CD4-positive, alpha-beta T cell treated with Interleukin-1 beta for 1 hour (primary cell): ENCODE data around the gene RALGPS1.

Experiments
- DNase-seq, 2 donors: peaks; one replicate each; pipeline ENCODE4 v3.0.0-alpha.2; 2020 to 2022

Gene RALGPS1

DNA sequence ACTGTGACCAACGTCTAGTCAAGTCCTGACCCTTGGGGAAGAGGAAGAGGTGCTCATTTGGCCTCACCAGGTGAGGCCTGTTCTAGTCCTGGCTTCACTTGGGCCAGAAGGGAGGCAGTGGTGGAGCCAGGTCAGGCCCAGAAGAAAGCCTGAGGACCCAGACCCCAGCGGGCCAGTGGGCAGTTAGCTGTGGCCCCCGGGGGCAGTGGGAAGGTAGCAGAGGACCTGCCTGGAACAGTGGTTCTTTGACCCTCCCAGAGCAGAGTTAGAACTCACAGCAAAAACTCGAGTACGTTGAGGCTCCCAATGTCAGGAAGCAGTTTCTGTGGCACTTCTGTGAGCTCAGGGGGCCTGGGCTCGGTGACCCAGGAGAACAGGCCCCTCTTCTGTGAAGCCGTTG lies 284.0 kb downstream of the RALGPS1 start:
- DNase-seq: no peak

DNA sequence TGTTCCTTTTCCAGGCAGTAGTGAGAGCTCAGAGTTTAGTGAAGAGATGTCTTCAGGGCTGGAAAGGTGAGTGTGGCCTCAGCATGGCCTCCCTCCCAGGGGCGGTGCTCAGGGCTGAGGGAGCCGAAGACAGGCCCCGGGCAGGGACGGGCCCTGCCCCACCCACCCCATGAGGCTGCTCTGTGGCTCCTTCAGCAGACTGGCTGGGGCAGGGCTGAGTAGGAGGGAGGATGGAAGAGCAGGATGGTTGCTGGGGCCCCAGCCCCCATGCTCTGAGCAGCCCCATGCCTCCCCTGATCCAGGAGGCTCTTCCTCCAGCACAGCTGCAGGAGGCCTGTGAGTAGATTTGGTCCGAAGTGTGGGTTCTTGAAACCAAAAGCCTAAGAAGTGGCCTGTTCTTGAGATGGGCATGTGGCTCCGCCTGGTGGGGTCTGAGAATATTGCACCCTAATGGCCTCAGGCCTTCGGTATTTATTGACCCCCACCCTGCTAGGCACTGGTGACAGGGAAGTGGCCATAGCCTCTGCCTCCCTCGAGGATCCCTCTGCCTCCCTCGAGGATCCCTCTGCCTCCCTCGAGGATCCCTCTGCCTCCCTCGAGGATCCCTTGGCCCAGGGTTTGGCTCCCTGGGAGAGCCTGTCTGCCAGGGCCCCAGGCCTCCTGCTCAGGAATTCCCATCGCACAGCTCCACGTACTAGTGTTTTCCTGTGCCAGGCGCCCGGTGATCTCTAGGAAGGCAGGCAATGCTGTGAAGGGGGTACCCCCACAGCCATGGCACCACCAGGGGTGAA lies 284.6 kb downstream of the RALGPS1 start:
- peak; percentile 69 to 77 for DNase-seq

GRCh38 chr9:127200106-127200862 lies 285.7 kb downstream of the RALGPS1 start:
- DNase-seq: no peak

DNA sequence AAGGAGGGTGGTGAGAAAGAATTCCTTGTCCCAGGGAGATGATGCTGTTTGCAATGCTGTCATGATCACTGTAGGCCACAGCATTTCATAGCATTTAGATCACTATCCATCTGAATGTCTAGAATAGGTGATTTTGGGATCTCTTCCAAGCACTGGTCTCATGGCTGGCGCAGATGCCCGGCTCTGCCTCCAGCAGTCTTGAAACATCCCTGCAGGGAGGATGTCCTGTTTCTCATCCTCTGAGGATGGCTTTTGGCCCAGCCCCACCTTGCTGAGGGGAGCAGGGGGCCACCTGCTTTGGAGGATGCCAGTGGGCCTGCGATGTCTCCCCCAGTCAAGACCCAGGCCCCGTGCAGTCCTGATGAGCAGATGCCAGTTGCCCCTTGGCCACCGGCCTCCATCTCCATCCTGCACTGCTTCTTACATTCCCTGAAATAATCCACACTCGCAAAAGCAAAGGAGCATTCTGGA lies 286.5 kb downstream of the RALGPS1 start:
- DNase-seq: no peak

DNA sequence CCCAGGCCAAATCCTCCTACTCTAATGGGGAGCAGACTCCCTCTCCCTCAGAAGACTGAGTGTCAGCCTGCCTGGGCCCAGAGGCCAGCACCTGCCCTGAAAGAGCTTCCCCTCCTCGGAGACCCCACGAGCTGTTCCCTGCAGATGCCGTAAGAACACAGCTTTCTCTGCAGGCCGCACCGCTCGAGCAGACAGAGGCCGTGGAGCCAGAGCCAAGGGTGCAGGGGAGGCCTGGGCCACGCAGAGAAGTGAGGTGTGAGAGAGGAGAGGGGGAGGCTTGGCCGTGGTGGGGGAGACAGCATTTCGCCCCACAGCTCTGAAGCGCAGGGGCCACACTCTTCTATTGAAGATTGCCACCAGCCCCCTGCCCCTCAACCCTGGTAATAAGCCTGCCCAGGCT lies 287.1 kb downstream of the RALGPS1 start:
- DNase-seq: no peak

DNA sequence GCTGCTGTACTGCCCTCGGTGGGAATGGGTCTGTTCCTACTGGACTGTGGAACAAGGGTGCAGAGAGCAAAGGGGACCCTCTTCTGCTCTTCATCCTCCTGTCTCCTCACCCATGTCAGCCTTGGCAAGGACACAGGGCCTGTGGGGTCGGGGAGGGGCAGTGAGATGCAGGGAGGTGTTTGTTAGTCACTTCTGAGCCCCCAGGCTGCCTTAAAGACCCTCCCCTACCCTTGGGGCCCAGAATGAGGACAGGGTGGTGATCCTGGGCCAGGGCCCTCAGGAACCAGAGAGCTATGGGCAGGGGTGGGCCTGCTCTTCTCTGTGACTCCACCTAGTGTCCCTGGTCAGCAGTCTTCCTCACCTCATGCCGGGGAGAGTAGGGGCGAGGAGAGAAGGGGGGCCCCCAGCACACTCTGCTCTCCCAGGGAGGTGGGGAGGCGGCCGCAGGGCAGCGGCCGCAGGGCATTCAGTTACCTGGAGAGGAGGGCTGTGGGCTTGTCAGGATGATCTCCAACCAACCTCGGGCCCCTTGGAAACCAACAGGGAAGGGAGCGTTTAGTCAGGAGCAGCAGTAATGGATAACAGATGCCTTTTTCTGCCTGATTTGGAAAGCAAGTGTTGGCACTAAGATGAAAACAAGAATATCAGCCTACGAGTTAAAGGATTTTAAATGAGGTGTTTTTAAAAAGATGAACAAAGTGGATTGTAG lies 288.0 kb downstream of the RALGPS1 start:
- no peak for DNase-seq

DNA sequence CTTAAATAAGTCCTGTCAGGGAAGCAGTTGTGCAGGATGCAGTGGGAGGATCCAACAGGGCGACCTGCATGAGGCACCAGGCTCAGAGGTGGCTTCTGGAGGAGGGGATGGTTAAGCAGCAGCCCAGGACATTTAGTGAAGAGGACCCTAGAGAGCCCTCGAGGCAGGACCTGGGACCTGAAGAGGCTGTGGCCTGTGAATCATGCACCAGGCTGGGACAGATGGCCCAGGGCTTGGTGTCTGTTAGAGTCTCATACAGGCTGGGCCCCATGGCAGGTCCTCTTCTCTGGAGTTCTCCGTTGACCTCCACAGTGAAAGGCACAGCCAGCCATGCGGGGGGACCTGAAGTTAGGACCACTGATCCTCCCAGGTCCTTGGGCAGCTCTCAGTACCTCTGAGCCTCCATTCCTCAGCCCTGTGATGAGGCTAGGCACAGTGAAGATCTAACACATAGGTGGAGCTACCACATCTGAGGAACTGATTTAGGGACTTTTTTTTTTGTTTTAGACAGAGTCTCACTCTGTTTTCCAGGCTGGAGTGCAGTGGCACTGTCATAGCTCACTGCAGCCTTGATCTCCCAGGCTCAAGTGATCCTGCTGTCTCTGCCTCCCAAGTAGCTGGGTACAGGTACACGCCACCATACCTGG lies 289.2 kb downstream of the RALGPS1 start:
- no peak for DNase-seq

DNA sequence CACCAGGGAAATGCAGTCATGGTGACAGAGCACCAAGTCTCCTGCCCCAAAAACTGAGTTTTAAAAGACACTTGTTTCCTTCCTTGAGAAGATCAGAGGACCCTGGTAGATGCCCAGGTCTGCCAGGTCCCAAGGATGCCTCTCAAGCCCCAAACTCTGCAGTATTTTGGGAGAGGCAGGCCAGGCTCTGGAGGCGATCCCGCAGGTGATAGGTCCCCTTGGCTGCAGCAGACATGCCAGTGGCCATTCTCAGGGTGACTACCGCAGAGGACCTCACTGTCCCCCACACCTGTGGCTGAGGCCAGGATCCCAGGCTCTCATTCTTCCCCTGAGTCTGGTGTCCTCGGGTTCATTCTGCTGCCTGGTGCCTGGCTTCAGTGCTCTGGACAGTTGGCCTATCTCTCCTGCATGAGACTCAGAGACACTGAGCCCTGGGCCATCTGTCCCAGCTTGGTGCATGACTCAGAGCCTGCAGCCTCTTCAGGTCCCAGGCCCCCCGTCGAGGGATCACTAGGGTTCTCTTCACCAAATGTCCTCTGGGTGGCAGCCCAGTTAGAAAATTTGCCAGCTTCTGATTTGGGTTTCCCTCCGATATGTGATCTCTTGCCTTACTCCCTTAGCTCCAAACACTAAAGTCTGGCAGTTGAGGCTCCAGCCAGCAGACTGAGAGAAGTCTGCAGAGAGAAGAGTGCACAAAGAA lies 290.3 kb downstream of the RALGPS1 start:
- DNase-seq: no peak

- no peak for DNase-seq
Measured at GRCh38 chr9:127205952-127206351, 291.4 kb downstream of the RALGPS1 start.

GRCh38 chr9:127206666-127207065 lies 292.1 kb downstream of the RALGPS1 start:
- DNase-seq: no peak

DNA sequence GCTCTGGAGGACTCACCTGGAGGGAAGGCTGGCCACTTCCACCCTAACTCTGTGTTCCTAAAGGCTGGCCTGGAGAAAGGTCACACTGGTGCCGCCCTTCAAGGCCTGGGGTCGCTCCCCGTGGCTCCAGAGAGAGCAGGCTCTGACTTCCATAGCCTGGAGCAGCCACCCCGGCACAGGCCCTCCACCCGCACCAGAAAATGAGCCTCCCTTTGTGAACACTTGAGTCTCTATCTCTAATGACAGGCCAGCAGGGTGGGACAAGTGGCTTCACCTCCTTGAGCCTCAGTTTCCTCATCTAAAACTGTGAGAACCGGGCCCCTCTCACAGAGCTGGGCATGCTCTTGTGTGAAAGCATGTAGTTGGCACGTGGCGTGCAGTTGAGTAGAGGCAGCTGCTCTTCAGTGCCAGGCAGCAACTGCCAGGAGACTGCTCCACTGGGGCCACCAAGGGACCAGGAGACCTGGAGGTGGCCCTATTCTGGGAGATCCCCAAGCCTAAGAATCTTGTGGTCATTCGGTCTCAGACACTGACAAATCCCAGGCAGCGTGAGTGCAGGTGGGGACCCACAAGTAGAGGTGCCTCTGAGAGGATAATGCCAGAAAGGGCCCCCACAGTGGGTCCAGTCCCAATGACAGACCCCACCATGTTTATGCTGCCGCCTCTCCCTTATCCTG lies 293.3 kb downstream of the RALGPS1 start:
- DNase-seq: no peak

DNA sequence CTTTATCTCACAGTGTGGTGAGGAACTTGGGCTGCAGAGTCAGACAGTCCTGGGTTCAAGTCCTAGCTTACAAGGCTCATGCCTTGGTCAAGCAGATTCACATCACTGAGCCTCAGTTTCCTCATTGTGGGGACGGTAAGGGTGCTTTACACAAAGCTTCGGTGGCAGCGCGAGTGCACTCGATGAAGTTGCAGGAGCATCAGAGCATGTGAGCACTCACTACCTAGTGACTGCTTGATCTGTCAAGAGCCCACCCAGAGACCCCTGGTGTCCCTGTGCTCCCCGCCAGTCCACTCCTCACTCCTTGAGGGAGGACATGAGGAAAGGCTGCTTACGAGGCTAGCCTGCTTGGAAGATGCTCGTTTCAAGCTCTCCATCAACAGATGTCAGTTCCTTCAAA lies 293.8 kb downstream of the RALGPS1 start:
- DNase-seq: no peak

GRCh38 chr9:127209220-127209619 lies 294.6 kb downstream of the RALGPS1 start:
- DNase-seq: no peak

GRCh38 chr9:127209948-127210640 lies 295.5 kb downstream of the RALGPS1 start:
- DNase-seq: no peak

GRCh38 chr9:127210851-127211730 lies 296.5 kb downstream of the RALGPS1 start:
- DNase-seq: no peak

- no peak for DNase-seq
Measured at GRCh38 chr9:127211983-127212382, 297.4 kb downstream of the RALGPS1 start.

DNA sequence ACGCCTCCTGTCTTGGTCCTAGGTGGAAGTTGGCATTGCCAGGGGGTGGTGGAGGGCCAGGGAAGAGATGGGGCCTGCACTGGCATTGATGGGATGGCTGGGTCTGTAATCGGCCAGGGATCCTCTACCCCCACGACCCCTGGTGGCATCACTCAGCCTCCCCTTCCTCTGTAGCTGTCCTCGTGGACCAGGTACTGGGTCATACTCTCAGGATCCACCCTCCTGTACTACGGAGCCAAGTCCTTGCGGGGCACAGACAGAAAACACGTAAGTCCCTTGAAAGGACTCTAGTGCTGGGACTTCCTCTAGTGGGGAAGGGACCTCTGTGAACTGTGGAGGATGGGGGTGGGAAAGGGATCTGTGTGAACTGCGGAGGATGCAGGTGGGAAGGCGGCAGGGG lies 297.9 kb downstream of the RALGPS1 start:
- DNase-seq: no peak

- DNase-seq: no peak
Measured at GRCh38 chr9:127213859-127214258, 299.3 kb downstream of the RALGPS1 start.

DNA sequence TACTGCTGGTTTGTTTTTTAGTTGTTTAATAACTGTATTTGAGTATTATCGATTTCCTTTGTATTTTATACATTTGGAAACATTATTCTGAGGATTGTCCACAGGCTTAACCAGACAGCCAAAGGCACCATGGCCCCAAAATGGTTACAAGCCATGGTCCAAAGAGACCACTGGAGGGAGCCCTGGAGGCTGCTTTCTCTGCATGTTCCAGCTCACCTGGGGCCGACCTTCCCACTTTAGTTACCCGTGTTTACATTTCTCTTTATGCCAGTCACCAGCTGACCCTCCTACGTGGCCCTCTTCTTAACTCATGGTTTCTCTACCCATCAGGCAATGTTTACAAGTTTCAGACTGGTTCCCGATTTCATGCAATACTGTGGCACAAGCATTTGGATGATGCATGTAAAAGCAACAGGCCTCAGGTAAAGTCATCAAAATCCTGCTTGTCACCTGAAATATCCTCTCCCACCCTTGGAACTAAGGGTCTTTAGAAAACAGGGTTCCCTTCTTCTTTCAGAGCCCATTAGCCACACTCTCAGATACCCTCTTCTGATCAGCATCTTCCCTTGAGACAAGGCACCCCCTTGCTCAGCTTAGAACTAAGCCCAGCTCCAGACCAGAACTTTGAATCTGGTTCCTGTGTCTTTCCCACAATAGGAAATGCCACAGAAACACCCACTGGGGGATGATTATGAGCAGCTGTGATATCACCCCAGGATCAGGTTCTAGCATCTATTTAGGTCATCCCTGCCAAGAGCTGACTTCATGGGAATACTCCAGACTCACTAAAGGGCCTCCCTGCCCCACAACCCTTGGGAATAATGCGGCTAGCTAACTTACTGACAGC lies 300.1 kb downstream of the RALGPS1 start:
- DNase-seq: peak; percentile 57 to 62
